ENCODE measurements around the gene ZNF507.
"Not testable (repeated sequence)": the region's sequence is repeated elsewhere in the genome, so short reads cannot be mapped to it uniquely, and the experiment has no call there.

The ZNF507 gene

GRCh38 chr19:32364040-32364439 lies 18.6 kb downstream of the ZNF507 start:
- DNase-seq (ENCODE audit: low read depth), result no peak
- TF ChIP-seq, protein P1, sequence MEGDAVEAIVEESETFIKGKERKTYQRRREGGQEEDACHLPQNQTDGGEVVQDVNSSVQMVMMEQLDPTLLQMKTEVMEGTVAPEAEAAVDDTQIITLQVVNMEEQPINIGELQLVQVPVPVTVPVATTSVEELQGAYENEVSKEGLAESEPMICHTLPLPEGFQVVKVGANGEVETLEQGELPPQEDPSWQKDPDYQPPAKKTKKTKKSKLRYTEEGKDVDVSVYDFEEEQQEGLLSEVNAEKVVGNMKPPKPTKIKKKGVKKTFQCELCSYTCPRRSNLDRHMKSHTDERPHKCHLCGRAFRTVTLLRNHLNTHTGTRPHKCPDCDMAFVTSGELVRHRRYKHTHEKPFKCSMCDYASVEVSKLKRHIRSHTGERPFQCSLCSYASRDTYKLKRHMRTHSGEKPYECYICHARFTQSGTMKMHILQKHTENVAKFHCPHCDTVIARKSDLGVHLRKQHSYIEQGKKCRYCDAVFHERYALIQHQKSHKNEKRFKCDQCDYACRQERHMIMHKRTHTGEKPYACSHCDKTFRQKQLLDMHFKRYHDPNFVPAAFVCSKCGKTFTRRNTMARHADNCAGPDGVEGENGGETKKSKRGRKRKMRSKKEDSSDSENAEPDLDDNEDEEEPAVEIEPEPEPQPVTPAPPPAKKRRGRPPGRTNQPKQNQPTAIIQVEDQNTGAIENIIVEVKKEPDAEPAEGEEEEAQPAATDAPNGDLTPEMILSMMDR (IDR thresholded peaks at IDR 0.05; ENCODE audit: insufficient read depth, low read depth, low read length, missing control alignments), result no peak
- no peak overlapping the region for H3K4me3 ChIP-seq (ENCODE audit: low read length)

- no peak overlapping the region for H3K4me3 ChIP-seq (ENCODE audit: low read length)
- no peak for DNase-seq (ENCODE audit: low read depth)
- TF ChIP-seq, protein P1 (IDR thresholded peaks at IDR 0.05; ENCODE audit: insufficient read depth, low read depth, low read length, missing control alignments), result no peak
These were observed 21.7 kb downstream of the ZNF507 start for GRCh38 chr19:32367063-32367462.

GRCh38 chr19:32367948-32368536 lies 22.6 kb downstream of the ZNF507 start:
- DNase-seq (ENCODE audit: low read depth), result no peak
- TF ChIP-seq, protein P1 (IDR thresholded peaks at IDR 0.05; ENCODE audit: insufficient read depth, low read depth, low read length, missing control alignments), result no peak
- H3K4me3 ChIP-seq (ENCODE audit: low read length), result no peak overlapping the region

DNA sequence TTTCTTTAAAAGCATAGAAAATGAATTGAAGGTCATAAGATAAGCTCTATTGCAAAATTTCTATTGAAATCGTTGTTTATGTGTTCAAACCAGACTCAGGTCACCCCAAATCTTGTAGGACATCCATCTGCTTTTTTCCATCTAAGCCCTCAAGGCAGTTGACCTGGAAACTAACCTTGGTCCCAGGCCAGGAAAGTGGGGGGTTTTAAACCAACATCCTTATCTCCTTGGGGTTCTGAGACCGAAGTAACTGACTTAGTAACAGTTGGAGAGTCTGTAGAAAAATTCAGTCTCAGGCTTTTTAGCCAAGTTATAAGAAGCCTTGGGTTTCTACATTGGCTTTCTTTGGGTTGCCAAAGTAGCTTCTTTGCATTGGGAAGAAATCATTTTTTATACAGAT lies 23.4 kb downstream of the ZNF507 start:
- DNase-seq (ENCODE audit: low read depth), result no peak
- no peak overlapping the region for H3K4me3 ChIP-seq (ENCODE audit: low read length)
- TF ChIP-seq, protein P1 (IDR thresholded peaks at IDR 0.05; ENCODE audit: insufficient read depth, low read depth, low read length, missing control alignments), result no peak

DNA sequence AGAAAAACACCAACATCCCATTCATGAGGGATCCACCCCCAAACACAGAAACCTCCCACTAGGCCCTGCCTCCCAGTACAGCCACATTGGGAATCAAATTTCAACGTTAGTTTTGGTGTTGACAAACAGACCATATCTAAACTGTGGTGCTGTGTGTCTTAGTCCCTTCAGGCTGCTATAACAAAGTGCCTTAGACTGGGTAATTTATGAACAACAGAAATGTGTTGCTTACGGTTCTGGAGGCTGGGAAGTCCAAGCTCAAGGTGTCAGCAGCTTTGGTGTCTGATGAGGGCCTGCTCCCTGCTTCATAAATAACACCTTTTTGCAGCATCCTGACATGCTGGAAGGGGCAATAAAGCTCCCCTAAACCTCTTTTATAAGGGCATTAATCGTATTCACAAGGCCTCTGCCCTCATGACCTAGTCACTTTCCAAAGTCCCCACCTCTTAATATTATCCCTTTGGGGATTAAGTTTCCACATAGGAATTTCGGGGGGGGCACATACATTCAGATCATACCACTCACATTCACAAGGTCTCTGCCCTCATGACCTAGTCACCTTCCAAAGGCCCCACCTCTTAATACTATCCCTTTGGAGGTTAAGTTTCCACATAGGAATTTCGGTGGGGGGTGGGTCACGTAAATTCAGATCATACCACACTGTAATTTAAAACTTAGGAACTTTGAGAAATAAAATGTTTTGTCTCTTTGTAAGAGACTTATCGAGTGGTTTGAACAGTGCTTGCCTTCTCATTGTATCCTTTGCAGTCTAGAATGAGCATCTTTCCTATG lies 27.5 kb downstream of the ZNF507 start:
- no peak overlapping the region for H3K4me3 ChIP-seq (ENCODE audit: low read length)
- no peak for DNase-seq (ENCODE audit: low read depth)
- TF ChIP-seq, protein P1 (IDR thresholded peaks at IDR 0.05; ENCODE audit: insufficient read depth, low read depth, low read length, missing control alignments), result no peak

DNA sequence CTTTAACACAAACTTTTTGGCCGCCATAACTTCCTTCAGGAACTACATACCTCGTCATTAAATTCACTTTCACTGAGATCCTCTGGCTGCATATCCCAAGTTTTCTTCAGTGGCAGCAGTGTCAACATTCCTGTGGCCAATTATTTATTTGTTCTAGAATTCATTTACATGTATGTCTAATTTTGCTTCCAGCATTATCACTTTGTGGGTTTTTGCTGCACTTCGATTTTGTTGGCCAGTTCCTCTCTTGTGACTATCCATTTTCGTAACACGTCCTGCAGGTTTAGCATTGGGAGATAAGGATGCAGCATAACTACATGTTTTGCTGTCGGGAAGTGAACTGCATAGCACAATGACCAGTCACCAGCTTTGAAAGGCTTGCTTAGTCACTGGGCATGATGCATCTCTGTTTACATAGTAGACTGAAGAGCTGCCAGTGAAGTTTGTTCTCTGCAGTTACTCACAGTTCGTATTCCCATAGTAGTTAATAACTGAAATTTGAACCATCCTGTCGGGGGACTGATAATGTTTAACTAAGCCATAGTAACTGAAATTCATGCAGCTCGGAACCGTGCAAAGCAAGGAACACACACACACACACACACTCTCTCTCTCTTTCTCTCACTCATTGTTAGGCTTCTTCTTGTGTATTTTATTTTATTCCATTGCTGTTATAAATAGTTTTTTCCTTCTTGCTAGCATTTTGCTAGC lies 28.3 kb downstream of the ZNF507 start:
- no peak overlapping the region for H3K4me3 ChIP-seq (ENCODE audit: low read length)
- DNase-seq (ENCODE audit: low read depth), result peak; percentile 99
- TF ChIP-seq, protein P1 (IDR thresholded peaks at IDR 0.05; ENCODE audit: insufficient read depth, low read depth, low read length, missing control alignments), result no peak

DNA sequence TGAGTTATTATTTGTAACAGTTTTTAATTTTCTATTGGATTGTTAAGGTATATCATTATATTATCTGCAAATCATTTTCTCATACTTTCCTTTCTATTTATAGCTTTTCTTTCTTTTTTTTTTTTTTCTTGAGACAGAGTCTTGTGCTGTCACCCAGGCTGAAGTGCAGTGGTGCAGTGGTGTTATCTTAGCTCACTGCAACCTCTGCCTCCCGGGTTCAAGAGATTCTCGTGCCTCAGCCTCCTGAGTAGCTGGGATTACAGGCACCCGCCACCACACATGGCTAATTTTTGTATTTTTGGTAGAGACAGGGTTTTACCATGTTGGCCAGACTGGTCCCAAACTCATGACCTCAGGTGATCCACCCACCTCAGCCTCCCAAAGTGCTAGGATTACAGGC lies 29.0 kb downstream of the ZNF507 start:
- DNase-seq (ENCODE audit: low read depth); H3K4me3 ChIP-seq (ENCODE audit: low read length): not testable (repeated sequence)
